Myocyte (in vitro differentiated cells): Measurements from ENCODE around the gene EFHC2. TPM values are rescaled to one million over a fixed set of nuclear protein-coding genes. Genes with fewer than 3 reads are reported as not detected.
"Not testable (repeated sequence)": the region's sequence is repeated elsewhere in the genome, so short reads cannot be mapped to it uniquely, and the experiment has no call there.

Experiments
- DNase-seq: peaks from one replicate; pipeline ENCODE4 v3.0.0-alpha.2; 2012; ENCODE audit warnings: low read depth
- total RNA-seq: library from RNA; depleted of rRNA; stranded (reverse); fragments of >200 nt; gene quantifications from 2 replicates; pipeline ENCODE4 v1.2.3, GENCODE V29; 2014

The EFHC2 gene
- total RNA-seq, 1 donor from 2014 or later: 0.21 TPM

- no peak for DNase-seq
Measured at GRCh38 chrX:44235534-44235933, 107.9 kb downstream of the EFHC2 start.

GRCh38 chrX:44234541-44234940, 108.9 kb downstream of the EFHC2 start:
- DNase-seq: no peak

- DNase-seq: no peak
Measured at GRCh38 chrX:44234116-44234515, 109.4 kb downstream of the EFHC2 start.

- DNase-seq: no peak
Measured at GRCh38 chrX:44232081-44232480, 111.4 kb downstream of the EFHC2 start.

- no peak for DNase-seq
Measured at GRCh38 chrX:44228621-44229020, 114.9 kb downstream of the EFHC2 start.

GRCh38 chrX:44227991-44228390, 115.5 kb downstream of the EFHC2 start:
- no peak for DNase-seq

GRCh38 chrX:44225667-44226066, 117.8 kb downstream of the EFHC2 start:
- DNase-seq: no peak

- DNase-seq: peak; percentile 11
Measured at GRCh38 chrX:44224760-44225159, 118.7 kb downstream of the EFHC2 start.

GRCh38 chrX:44223150-44223549, 120.3 kb downstream of the EFHC2 start:
- peak; percentile 66 for DNase-seq

- no peak for DNase-seq
Measured at GRCh38 chrX:44218465-44218864, 125.0 kb downstream of the EFHC2 start.

GRCh38 chrX:44216171-44216570, 127.3 kb downstream of the EFHC2 start:
- DNase-seq: peak; percentile 70

GRCh38 chrX:44203791-44204190, 139.7 kb downstream of the EFHC2 start:
- no peak for DNase-seq

- peak; percentile 68 for DNase-seq
Measured at GRCh38 chrX:44202596-44202995, 140.9 kb downstream of the EFHC2 start.

GRCh38 chrX:44189116-44189515, 154.4 kb downstream of the EFHC2 start:
- no peak for DNase-seq

GRCh38 chrX:44187915-44188314, 155.6 kb downstream of the EFHC2 start:
- not testable (repeated sequence) for DNase-seq

GRCh38 chrX:44183329-44183728, 160.1 kb downstream of the EFHC2 start:
- DNase-seq: peak; percentile 5

- DNase-seq: no peak
Measured at GRCh38 chrX:44178274-44179053, 165.0 kb downstream of the EFHC2 start.

GRCh38 chrX:44175455-44175854, 168.0 kb downstream of the EFHC2 start:
- no peak for DNase-seq

- no peak for DNase-seq
Measured at GRCh38 chrX:44174061-44174460, 169.4 kb downstream of the EFHC2 start.

GRCh38 chrX:44173219-44173618, 170.3 kb downstream of the EFHC2 start:
- DNase-seq: no peak

- no peak for DNase-seq
Measured at GRCh38 chrX:44167116-44167515, 176.4 kb downstream of the EFHC2 start.

- DNase-seq: peak; percentile 6
Measured at GRCh38 chrX:44162964-44163475, 180.5 kb downstream of the EFHC2 start.

GRCh38 chrX:44157858-44158257, 185.6 kb downstream of the EFHC2 start:
- peak; percentile 30 for DNase-seq
